Psoas muscle (tissue), 8 donors: ENCODE measurements around the gene MINDY3. TPM values are rescaled to one million over a fixed set of nuclear protein-coding genes. Genes with fewer than 3 reads are reported as not detected.
"Not testable (repeated sequence)": the region's sequence is repeated elsewhere in the genome, so short reads cannot be mapped to it uniquely, and the experiment has no call there.

Experiments
- ATAC-seq, 4 donors: fragments of 200-7000 bp; cut with Tn5 transposase; one replicate each; pipeline ENCODE4 v1.9.1; 2020; ENCODE audit warnings: moderate library complexity in 3 of 4, mild to moderate bottlenecking in 2 of 4
- DNase-seq, 2 donors: peaks; one replicate each; pipeline ENCODE4 v3.0.0-alpha.2; 2020
- H3K27ac ChIP-seq: fragments of 200-600 bp; one replicate; pipeline ENCODE4 v1.8.0; 2022
- H3K27me3 ChIP-seq, 3 donors: fragments of 200-600 bp in 1 of 3; one replicate each; pipeline versions ENCODE4 v1.6.1 to v1.8.0; 2013 to 2022; ENCODE audit warnings: low read length in 2 of 3, mild to moderate bottlenecking in 2 of 3, moderate library complexity in 1 of 3; ENCODE audit not compliant: insufficient read depth in 3 of 3
- H3K36me3 ChIP-seq, 2 donors: fragments of 200-600 bp in 1 of 2; one replicate each; pipeline versions ENCODE4 v1.6.1 to v1.8.0; 2013 to 2022; ENCODE audit warnings: low read depth in 1 of 2, mild to moderate bottlenecking in 1 of 2, moderate library complexity in 1 of 2; ENCODE audit not compliant: insufficient read depth in 1 of 2
- H3K4me1 ChIP-seq: fragments of 200-600 bp; one replicate; pipeline ENCODE4 v1.8.0; 2022
- H3K4me3 ChIP-seq: fragments of 200-600 bp; one replicate; pipeline ENCODE4 v1.8.0; 2022; ENCODE audit warnings: mild to moderate bottlenecking
- H3K9me3 ChIP-seq: fragments of 200-600 bp; one replicate; pipeline ENCODE4 v1.8.0; 2022
- CTCF ChIP-seq: fragments of 200-600 bp; IDR thresholded peaks from one replicate; pipeline ENCODE4 v1.8.0; 2022; ENCODE audit warnings: antibody characterized with exemption
- WGBS, 3 donors: extraction: QIAGEN DNeasy Blood & Tissue Kit; methylation state at CpG; one replicate each; pipeline versions ENCODE4 v1.1.6 to v1.1.7; 2013; 5-methylcytosine and 5-hydroxymethylcytosine counted together
- intact Hi-C, 2 donors: fragments of 100-400 bp; cut with DNase I; formaldehyde crosslinking; loops; one replicate each; pipeline versions ENCODE4 v1.11.0 to v1.14.2; 2022
- polyA plus RNA-seq, 3 donors: library from polyadenylated mRNA; stranded (reverse); fragments of 200-250 nt; gene quantifications; one replicate each; pipeline ENCODE4 v1.2.3, GENCODE V29; 2013
- total RNA-seq, 4 donors: library from RNA; stranded (reverse); fragmentation: NEBNext Ultra II Directional in 2 of 4; extraction: Animal tissue kit (Norgen Biotek cat#: 25700) in 2 of 4; gene quantifications; one replicate each; pipeline versions ENCODE4 v1.2.1 to v1.2.4, GENCODE V29; 2021 to 2023
- donor health status: healthy with polysubstance abuse.
- donor health status: DM: no; HTN: no; CAD: no; lungs with moderate emphysema.
- donor health status: Bipolar disorder and iron deficiency.
- donor health status: healthy.
- donor health status: DM: yes; HTN: yes; CAD: no.
- donor health status: DM: no; HTN: no; CAD: no.
- donor health status: DM: no; HTN: no; CAD: no.
- donor health status: DM: yes; HTN: yes; CAD: no.

Gene MINDY3
- total and polyA plus RNA-seq, 7 donors: 6.1 to 17.5 (median 9.9) TPM

- Histone ChIP-seq H3K4me1 (no peaks in the 10 kb centered on the region), H3K27ac (no peak overlapping the region), H3K36me3 (no peaks in the 10 kb centered on the region), H3K4me3 (no peak overlapping the region), H3K27me3 (peaks cover 0 to 18% (median 0%) of the 10 kb centered on the region in 3 donors), H3K9me3 (no peaks in the 10 kb centered on the region)
- ATAC-seq: no peak
- no peak for DNase-seq
- 35 to 43% (median 42%) methylated on average over 2 of the region's 2 CpGs for WGBS, 3 donors
- intact Hi-C loops: no loop called here
- TF ChIP-seq CTCF: peak; percentile 52
Measured at GRCh38 chr10:15879058-15879457, 18.8 kb upstream of the MINDY3 start.

GRCh38 chr10:15877836-15878576, 17.7 kb upstream of the MINDY3 start:
- Histone ChIP-seq H3K4me3 (no peak overlapping the region), H3K4me1 (no peaks in the 10 kb centered on the region), H3K27me3 (peaks cover 0 to 24% (median 0%) of the 10 kb centered on the region in 3 donors), H3K36me3 (no peaks in the 10 kb centered on the region), H3K9me3 (no peaks in the 10 kb centered on the region), H3K27ac (no peak overlapping the region)
- WGBS, 3 donors: 67 to 71% (median 70%) methylated on average over 14 of the region's 14 CpGs
- ATAC-seq (no peak), DNase-seq (no peak)
- TF ChIP-seq CTCF: no peak
- intact Hi-C loops: no loop called here

- DNase-seq, intact Hi-C loops, H3K36me3 ChIP-seq, ATAC-seq, H3K9me3 ChIP-seq, H3K4me3 ChIP-seq, H3K4me1 ChIP-seq, H3K27ac ChIP-seq: not testable (repeated sequence)
- WGBS, 3 donors: 72 to 87% (median 79%) methylated on average over 4 of the region's 4 CpGs
- peaks cover 0 to 26% (median 0%) of the 10 kb centered on the region in 3 donors for H3K27me3 ChIP-seq
Measured at GRCh38 chr10:15876274-15876673, 16.0 kb upstream of the MINDY3 start.

- 95 to 97% (median 97%) methylated on average over 4 of the region's 4 CpGs for WGBS, 3 donors
- intact Hi-C loops: not testable (repeated sequence)
- H3K27me3 ChIP-seq: peaks cover 0 to 47% (median 0%) of the 10 kb centered on the region in 3 donors
Measured at GRCh38 chr10:15872645-15873044, 12.3 kb upstream of the MINDY3 start.

GRCh38 chr10:15871823-15872222, 11.5 kb upstream of the MINDY3 start:
- DNase-seq (no peak), ATAC-seq (no peak)
- no peaks in the 10 kb centered on the region for H3K4me1 ChIP-seq
- H3K36me3 ChIP-seq: no peaks in the 10 kb centered on the region
- intact Hi-C loops: no loop called here
- peaks cover 0 to 56% (median 0%) of the 10 kb centered on the region in 3 donors for H3K27me3 ChIP-seq
- no peak for TF ChIP-seq CTCF
- 83 to 94% (median 91%) methylated on average over 1 of the region's 1 CpG for WGBS, 3 donors
- H3K4me3 ChIP-seq: no peak overlapping the region
- no peak overlapping the region for H3K27ac ChIP-seq
- no peaks in the 10 kb centered on the region for H3K9me3 ChIP-seq

More at GRCh38 chr10:15872645-15873044, 12.3 kb upstream of the MINDY3 start:
- H3K4me1 ChIP-seq, H3K36me3 ChIP-seq, H3K27ac ChIP-seq, ATAC-seq, H3K9me3 ChIP-seq, DNase-seq, H3K4me3 ChIP-seq: not testable (repeated sequence)
